Mucosa of rectum (tissue), 2 donors: ENCODE results near the gene PROSER1.
"Not testable (repeated sequence)": the region's sequence is repeated elsewhere in the genome, so short reads cannot be mapped to it uniquely, and the experiment has no call there.

Experiments
- H3K27ac ChIP-seq, 2 donors: one replicate each; pipeline ENCODE4 v1.7.0; 2013; ENCODE audit warnings: inconsistent platforms in 2 of 2, low read depth in 2 of 2, low read length in 2 of 2
- H3K27me3 ChIP-seq, 2 donors: one replicate each; pipeline ENCODE4 v1.7.0; 2013; ENCODE audit warnings: low read length in 2 of 2; ENCODE audit not compliant: control insufficient read depth in 2 of 2, insufficient read depth in 2 of 2
- H3K36me3 ChIP-seq, 2 donors: one replicate each; pipeline ENCODE4 v1.7.0; 2013; ENCODE audit warnings: low read length in 2 of 2; ENCODE audit not compliant: control insufficient read depth in 2 of 2, insufficient read depth in 2 of 2
- H3K4me1 ChIP-seq, 2 donors: one replicate each; pipeline ENCODE4 v1.7.0; 2013; ENCODE audit warnings: low read length in 2 of 2, mild to moderate bottlenecking in 1 of 2; ENCODE audit not compliant: control insufficient read depth in 2 of 2, insufficient read depth in 2 of 2
- H3K4me3 ChIP-seq, 2 donors: one replicate each; pipeline ENCODE4 v1.7.0; 2013; ENCODE audit warnings: low read length in 2 of 2
- H3K9ac ChIP-seq, 2 donors: one replicate each; pipeline ENCODE4 v1.7.0; 2013; ENCODE audit warnings: low read length in 2 of 2, low read depth in 1 of 2, mild to moderate bottlenecking in 1 of 2
- H3K9me3 ChIP-seq, 2 donors: one replicate each; pipeline ENCODE4 v1.7.0; 2013; ENCODE audit warnings: low read length in 2 of 2; ENCODE audit not compliant: control insufficient read depth in 2 of 2
- donor health status: healthy.
- donor health status: Normal muscosa, but diverticular disease.

The PROSER1 gene

DNA sequence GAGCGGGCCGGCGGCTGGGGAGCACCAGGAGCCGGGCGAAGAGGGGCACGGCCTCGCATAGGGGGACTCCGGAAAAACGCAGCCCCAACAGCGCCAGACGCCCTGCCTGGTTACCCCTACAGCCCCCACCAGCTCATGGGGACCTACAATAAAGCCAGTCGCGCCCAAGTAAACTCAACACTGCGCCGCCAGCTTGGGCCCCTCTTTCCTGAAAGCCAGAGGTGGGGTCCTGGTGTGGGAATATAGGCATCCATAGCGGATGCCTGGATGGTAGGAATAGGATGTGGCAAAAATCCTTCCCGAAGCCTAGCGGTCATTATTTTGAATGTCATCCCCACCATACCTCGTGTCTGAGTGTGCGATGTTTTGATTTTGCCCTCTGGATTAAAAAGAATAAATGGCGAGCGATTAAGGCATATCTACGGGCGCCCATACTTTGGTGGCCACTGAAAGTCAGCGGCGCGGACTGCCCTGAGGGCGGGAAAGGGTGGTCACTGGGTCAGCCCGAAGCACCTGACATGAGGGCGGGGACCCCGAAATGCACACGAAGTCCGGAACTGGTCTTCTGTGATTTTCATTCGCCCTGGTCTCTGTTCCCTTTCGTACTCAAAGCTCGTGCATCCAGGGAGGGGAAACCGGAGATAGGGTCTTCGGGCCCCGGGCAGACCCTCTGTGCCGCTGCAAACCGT is at the start of gene PROSER1, which contains the start of gene NHLRC3:
PROSER1 (minus strand) TSS at position 210 of the 689 bp plus-strand sequence. CDS start 847 bp downstream, outside the sequence.
NHLRC3 (plus strand) TSS at position 577 of the 689 bp plus-strand sequence. CDS start 184 bp downstream, outside the sequence.
- H3K9ac ChIP-seq, result peak within 1 kb of the TSS; percentile 87 to 93
- H3K36me3 ChIP-seq, result no peaks in the 10 kb centered on the region
- H3K4me1 ChIP-seq, result peaks cover 12 to 19% of the 10 kb centered on the region in 2 donors
- H3K27me3 ChIP-seq, result no peaks in the 10 kb centered on the region
- H3K9me3 ChIP-seq, result no peaks in the 10 kb centered on the region
- H3K27ac ChIP-seq, result peak within 1 kb of the TSS; percentile 86 to 87
- H3K4me3 ChIP-seq, result peak within 1 kb of the TSS; percentile 99 to 100

DNA sequence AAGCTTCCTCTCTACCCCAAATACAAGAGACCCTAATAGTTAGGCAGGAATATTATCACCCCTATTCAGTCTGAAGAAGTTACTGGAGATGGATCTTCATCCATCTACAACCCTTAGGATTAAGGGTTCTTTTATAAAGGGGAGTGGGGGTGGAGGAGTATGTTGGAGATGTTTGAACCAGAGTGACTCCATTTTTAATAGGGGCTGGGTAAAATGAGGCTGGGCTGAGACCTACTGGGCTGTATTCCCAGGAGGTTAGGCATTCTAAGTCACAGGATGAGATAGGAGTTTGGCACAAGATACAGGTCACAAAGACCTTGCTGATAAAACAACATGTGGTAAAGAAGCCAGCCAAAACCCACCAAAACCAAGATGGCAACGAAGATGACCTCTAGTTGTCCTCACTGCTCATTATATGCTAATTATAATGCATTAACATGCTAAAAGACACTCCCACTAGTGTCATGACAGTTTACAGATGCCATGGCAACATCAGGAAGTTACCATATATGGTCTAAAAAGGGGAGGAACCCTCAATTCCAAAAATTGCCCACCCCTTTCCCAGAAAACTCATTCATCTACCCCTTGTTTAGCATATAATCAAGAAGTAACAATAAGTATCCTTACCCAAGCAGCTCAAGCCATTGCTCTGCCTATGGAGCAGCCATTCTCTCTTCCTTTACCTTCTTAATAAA is 48.5 kb upstream of the PROSER1 start:
- H3K9me3 ChIP-seq, H3K27ac ChIP-seq, H3K36me3 ChIP-seq, H3K4me3 ChIP-seq, H3K27me3 ChIP-seq, H3K4me1 ChIP-seq, H3K9ac ChIP-seq: not testable (repeated sequence)

DNA sequence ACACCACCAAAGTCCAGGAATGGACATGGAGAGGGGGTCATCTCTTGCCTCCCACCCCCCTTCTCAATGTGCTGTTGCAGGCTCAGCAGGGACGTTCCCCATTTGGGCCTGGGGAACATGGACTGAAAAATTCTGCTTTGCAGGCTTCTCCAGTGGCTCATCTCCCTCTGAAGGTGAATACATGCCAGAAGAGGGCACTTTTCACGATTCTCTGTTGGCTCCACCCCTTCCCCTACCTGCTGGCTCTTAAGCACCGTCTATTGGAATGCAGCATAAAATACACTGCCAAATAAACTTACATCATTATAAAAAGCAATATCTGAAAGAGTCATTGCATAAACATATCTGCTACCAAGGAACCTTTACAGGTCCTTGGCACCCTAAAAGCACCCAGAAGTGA is 36.1 kb upstream of the PROSER1 start:
- Histone ChIP-seq H3K9me3 (no peaks in the 10 kb centered on the region), H3K4me3 (no peak overlapping the region), H3K36me3 (no peaks in the 10 kb centered on the region), H3K4me1 (no peaks in the 10 kb centered on the region), H3K27ac (no peak overlapping the region), H3K9ac (no peak overlapping the region), H3K27me3 (peaks cover 4% of the 10 kb centered on the region in 2 donors)

DNA sequence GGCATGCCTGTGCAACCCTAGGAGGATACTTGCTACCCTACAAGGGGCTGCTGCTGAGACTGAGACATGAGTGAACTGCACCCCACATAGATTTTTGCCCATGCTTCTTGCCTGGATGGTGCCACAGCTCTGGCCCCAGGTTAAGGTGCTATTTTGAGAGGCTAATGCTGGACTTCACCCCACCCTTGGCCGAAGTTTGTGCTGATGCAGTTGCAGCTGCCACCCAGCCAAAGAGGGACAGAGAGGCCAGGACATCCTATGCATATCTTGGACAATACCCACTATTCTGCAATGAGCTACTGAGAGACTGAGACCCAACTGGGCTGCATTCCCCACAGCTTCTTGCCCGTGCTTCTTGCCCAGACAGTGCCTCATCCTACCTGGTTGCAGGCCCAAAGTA is 35.0 kb upstream of the PROSER1 start:
- Histone ChIP-seq H3K36me3 (no peaks in the 10 kb centered on the region), H3K4me1 (no peaks in the 10 kb centered on the region), H3K27ac (no peak overlapping the region), H3K9me3 (no peaks in the 10 kb centered on the region), H3K9ac (no peak overlapping the region), H3K27me3 (peaks cover 4% of the 10 kb centered on the region in 2 donors), H3K4me3 (no peak overlapping the region)

DNA sequence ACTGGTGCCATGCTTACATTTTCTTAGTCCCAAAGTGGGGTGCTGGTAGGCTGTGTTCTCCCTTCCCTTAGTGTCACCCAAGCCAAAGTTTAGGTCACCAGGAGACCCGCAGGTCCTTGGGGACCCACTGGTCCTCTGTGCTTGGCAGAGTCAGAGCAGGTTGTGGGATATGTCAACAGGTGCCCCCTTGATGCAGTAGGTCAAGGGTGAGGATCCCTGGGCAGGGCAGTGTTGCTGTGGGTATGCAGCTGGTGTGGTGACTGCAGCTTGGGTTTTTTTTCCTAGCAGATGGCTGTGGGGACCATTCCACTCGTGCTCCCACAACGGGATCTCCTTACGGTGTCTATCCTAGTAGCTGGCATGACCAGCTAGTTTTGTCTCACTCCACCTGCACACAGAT is 24.1 kb upstream of the PROSER1 start:
- Histone ChIP-seq H3K4me3 (no peak overlapping the region), H3K9ac (no peak overlapping the region), H3K27ac (no peak overlapping the region), H3K36me3 (no peaks in the 10 kb centered on the region), H3K9me3 (no peaks in the 10 kb centered on the region), H3K4me1 (no peaks in the 10 kb centered on the region), H3K27me3 (no peaks in the 10 kb centered on the region)

DNA sequence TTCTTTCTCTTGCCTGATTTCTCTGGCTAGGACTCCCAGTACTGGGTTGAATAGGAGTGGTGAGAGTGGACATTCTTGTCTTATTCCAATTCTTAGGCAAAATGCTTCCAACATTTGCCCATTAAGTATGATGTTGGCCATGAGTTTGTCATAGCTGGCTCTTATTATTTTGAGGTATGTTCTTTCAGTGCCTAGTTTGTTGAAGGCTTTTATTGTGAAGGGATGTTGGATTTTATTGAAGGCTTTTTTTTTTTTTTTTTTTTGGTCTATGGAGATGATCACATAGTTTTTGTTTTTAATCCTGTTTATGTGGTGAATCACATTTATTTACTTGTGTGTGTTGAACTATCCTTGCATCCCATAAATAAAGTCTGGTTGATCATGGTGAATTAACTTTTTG is 20.2 kb upstream of the PROSER1 start:
- H3K4me1 ChIP-seq, result no peaks in the 10 kb centered on the region
- no peak overlapping the region for H3K9ac ChIP-seq
- no peaks in the 10 kb centered on the region for H3K27me3 ChIP-seq
- no peaks in the 10 kb centered on the region for H3K36me3 ChIP-seq
- H3K4me3 ChIP-seq, result no peak overlapping the region
- no peak overlapping the region for H3K27ac ChIP-seq
- no peaks in the 10 kb centered on the region for H3K9me3 ChIP-seq

DNA sequence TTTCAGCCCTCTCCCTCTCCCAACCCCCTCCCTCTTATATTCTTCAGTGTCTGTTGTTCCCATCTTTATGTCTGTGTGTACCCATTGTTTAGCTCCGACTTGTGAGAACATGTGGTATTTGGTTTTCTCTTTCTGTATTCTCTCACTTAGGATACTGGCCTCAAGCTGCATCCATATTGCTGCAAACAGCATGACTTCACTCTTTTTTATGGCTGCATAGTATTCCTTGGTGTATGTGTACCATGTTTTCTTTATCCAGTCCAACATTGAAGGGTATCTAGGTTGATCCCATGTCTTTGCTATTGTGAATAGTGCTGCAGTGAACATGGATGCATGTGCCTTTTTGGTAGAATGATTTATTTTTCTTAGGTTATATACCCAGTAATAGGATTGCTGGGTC is 18.1 kb upstream of the PROSER1 start:
- H3K4me3 ChIP-seq, result no peak overlapping the region
- no peaks in the 10 kb centered on the region for H3K36me3 ChIP-seq
- no peak overlapping the region for H3K9ac ChIP-seq
- no peaks in the 10 kb centered on the region for H3K27me3 ChIP-seq
- H3K9me3 ChIP-seq, result no peaks in the 10 kb centered on the region
- no peaks in the 10 kb centered on the region for H3K4me1 ChIP-seq
- no peak overlapping the region for H3K27ac ChIP-seq

DNA sequence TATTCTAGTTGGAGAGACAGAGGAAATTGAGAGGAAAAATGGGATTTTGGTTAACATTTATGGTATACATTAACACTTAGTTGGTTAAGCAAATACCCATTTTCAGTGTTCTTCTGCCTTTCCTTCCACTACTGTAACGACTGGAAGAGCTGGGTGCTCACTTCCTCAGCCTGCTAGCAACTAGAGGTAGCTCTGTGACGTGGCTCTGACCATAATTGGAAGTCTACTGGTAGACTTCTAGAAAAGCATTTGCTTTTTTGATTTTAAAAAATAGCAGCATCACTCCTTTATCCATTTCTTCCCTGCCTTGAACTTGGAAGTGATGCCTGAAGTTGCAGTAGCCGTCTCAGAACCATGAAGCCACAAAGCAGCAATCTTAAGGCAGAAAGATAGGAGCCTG is 16.2 kb upstream of the PROSER1 start:
- no peak overlapping the region for H3K27ac ChIP-seq
- H3K36me3 ChIP-seq, result no peaks in the 10 kb centered on the region
- no peaks in the 10 kb centered on the region for H3K27me3 ChIP-seq
- no peaks in the 10 kb centered on the region for H3K9me3 ChIP-seq
- H3K4me1 ChIP-seq, result no peaks in the 10 kb centered on the region
- H3K9ac ChIP-seq, result no peak overlapping the region
- no peak overlapping the region for H3K4me3 ChIP-seq

DNA sequence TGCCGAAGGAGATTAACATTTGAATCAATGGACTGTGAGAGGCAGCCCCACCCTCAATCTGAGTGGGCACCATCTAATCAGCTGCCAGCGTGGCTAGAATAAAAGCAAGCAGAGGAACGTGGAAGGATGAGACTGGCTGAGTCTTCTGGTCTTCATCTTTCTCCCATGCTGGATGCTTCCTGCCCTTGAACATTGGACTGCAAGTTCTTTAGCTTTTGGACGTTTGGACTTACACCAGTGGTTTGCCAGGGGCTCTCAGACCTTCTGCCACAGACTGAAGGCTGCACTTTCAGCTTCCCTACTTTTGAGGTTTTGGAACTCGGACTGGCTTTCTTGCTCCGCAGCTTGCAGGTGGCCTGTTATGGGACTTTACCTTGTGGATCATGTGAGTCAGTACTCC is 15.1 kb upstream of the PROSER1 start:
- Histone ChIP-seq H3K4me3 (no peak overlapping the region), H3K4me1 (no peaks in the 10 kb centered on the region), H3K9ac (no peak overlapping the region), H3K36me3 (no peaks in the 10 kb centered on the region), H3K27me3 (no peaks in the 10 kb centered on the region), H3K9me3 (no peaks in the 10 kb centered on the region), H3K27ac (no peak overlapping the region)

DNA sequence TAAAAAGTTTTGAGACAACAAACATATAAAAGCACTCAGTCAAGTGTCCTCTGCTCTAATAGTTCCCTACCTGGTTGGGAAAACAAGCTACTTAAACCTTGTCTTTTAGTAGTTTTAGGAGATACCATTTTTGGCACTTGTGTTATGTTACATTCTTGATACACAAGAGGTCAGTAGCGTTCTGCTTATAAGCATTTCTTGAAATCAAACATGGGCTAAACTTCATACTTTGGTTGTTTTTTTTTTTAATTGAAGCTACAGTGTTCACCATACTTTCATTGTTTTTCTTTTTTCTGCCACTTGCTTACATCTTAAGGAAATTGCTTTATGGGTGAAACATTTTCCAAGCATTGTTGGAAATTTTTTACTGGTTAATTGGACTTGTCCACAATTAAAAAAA is 13.3 kb upstream of the PROSER1 start:
- H3K27ac ChIP-seq, result no peak overlapping the region
- peaks cover 2 to 4% of the 10 kb centered on the region in 2 donors for H3K36me3 ChIP-seq
- no peak overlapping the region for H3K9ac ChIP-seq
- H3K27me3 ChIP-seq, result no peaks in the 10 kb centered on the region
- no peaks in the 10 kb centered on the region for H3K9me3 ChIP-seq
- H3K4me3 ChIP-seq, result no peak overlapping the region
- H3K4me1 ChIP-seq, result no peaks in the 10 kb centered on the region
